ENCODE results near the gene JAKMIP2.
"Not testable (repeated sequence)": the region's sequence is repeated elsewhere in the genome, so short reads cannot be mapped to it uniquely, and the experiment has no call there.

Gene JAKMIP2

DNA sequence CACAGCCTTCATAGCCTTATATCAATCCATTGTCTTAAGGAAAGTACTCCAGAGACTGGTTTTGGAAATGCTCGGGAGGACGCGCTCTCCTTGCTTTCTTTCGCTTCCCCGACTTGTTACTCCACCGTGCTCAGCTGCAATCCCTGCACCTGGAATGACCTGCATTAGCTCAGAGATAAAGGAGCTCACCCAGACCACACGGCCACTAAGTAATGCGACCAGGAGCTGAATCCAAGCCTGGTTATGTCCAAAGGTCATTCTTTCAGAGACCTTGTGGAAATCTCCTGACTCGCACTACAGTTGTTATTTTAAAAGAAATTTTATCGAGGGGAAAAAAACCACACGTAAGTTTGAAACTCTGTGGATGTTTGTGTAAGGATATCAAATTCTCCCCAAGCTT lies 137.3 kb downstream of the JAKMIP2 start:
- no peak for DNase-seq

DNA sequence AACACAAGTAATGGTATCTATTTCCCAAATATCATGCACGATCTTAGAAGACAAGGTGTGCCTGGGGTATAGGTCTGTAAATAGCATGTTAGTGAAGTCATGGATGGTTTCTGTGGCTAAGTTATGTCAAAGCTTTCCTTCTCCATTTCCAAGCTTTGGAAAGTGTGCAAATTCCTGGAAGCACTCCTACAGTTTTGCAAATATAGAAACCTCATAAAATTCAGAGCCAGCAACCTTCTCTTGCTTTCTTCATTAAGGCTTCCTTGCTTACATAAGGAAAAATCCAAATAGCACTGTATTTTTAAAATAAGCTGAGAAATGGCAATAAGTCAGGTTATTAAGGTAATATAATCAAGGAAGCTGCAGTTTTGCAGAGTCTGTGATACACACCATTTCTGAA lies 138.1 kb downstream of the JAKMIP2 start:
- DNase-seq = no peak

DNA sequence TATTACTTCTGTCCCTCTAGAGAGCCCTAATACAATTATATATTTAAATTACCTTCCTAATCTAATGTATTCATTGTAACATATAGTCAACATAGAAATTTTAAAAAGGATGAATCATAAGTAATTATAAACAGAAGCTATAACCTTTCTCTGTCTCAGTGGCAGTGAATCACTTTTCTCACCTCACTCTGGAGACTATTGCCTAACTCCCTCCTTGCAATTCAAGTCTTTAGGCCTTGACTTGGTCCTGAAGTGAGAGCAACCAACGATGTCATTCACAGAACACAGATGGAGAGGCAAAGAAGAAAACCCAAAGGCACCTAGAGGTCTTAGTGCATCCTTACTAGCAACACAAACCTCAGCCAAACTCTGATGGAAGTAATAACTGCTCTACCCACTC lies 139.4 kb downstream of the JAKMIP2 start:
- no peak for DNase-seq

DNA sequence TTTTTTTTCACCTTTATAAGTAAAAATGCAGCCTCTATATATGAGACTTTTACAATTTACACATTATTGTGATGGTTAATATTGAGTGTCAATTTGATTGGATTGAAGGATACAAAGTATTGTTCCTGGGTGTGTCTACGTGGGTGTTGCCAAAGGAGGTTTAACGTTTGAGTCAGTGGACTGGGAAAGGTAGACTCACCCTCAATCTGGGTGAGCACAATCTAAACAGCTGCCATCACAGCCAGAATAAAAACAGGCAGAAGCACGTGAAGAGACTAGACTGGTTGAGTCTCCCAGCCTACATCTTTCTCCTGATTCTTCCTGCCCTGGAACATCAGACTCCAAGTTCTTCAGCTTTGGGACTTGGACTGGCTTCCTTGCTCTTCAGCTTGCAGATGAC lies 139.9 kb downstream of the JAKMIP2 start:
- no peak for DNase-seq

DNA sequence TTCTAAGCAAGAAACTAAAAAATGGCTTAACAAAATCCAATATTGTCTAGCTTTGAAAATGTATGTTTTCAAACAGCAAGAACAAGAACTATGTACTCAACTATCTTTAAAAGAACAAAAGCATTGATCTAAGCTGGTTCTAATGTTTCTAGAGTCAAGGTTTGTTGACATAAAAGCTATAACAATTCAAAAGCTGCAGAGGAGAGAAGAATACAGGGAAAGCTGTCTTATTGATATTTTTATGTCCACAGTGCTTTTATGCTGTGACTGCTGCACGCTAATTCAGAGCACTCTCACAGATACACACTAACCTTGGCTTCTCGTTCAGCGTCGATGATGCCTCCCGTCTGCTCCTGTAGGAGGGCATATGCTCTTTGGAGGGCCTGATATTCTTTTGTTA lies 143.2 kb downstream of the JAKMIP2 start:
- no peak for DNase-seq

DNA sequence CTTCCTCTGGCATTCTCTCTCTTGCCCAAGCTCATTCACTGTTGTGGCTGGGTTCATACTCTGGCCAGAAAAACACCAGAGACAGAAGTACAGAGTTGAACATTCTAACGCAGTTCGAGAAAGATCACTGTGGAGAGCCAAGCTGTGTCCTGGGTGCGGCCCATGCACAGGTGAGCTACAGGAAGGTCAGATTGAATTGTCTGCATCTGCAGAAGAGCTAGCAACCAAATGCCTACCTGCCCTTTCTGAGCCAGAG lies 145.9 kb downstream of the JAKMIP2 start:
- no peak for DNase-seq

DNA sequence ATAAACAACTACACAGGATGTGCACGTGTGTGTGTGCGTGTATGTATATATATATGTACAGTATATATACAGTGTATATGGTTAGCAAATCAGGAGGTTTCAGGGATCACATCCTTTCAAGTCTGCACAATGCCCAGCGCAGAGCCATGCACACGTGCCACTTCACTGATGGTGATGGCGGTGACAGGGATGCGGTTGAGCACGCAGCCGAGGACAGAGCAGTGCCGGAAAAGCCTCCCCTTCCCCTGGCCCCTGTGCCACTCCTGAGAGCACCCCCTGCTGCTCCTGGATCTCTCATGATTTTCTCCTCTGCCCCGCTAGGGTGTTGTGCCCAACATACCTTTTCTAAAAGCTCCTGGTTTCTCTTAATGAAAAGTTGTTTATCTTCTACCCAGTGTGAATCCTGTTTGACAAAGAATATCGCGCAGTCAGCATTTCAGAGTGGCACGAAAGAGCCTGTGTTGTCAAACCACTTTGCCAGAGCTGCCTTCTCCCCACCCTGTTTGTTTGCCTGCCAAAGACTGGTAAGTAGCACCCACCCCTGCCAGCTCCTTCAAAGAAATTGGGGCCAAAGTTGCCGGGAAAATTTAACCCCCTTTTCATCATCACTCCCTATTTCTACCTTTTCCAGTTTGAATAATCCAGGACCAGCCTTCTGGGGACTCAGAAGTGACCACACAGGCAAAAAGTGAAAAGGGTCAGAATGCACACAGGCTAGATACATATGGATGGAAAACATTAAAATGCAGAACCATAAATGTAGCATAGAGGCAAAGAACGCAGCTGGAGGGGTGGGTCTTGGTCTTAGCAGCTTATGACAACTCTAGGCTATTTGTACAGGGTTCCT lies 146.4 kb downstream of the JAKMIP2 start:
- no peak for DNase-seq

DNA sequence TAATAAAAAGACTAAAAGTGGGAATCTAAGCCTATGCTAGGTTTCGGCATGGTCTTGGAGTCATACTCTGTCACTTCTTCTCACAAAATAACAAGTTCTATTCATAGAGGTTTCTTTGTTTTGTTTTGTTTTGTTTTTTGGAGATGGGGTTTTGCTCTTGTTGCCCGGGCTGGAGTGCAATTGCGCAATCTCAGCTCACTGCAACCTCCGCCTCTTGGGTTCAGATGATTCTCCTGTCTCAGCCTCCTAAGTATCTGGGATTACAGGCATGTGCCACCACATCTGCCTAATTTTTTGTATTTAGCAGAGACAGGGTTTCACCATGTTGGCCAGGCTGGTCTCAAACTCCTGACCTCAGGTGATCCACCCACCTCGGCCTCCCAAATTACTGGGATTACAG lies 147.1 kb downstream of the JAKMIP2 start:
- not testable (repeated sequence) for DNase-seq

DNA sequence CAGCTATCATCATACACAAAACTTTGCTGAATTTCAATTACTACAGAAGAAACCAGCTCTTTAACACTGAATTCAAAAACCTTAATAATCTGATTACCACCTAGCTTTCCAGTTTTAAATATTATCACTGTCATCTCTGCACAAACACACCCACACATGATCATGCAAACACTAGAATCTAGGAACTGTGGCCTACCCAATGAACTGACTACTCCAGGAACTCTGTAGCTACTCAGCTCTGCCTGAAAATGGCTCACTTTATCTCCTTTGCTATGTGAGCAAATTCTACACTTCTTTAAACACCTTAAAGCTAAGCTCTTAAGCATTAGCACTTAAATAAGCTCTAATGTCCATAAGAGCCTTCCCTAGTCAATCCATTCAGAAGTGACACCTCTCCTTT lies 149.4 kb downstream of the JAKMIP2 start:
- DNase-seq = no peak

DNA sequence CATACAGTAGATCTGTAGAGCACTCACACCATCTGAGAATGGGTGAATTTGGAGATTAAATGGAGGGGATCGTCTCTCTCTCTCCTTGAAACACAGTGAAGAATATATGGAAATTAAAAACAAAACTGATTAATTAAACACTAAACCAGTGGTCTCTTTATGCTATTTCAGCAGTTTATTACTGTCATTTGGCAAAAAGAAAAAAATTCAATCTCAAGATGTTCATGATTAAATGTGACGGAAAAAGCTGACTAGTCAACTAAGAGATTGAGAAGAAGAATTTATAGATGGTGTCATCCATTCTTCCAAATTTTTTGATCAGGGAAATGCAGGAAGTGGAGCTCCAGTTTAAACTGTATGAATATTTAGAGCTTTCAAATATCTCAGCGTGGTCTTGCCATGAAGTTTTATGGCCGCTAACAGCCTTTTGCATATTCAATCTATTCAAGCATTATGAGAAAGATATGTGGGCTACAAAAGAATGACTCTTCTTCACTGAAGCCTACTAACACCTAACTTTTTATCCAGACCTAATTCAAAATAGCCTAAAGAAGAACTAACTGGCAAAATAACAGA lies 151.0 kb downstream of the JAKMIP2 start:
- no peak for DNase-seq

DNA sequence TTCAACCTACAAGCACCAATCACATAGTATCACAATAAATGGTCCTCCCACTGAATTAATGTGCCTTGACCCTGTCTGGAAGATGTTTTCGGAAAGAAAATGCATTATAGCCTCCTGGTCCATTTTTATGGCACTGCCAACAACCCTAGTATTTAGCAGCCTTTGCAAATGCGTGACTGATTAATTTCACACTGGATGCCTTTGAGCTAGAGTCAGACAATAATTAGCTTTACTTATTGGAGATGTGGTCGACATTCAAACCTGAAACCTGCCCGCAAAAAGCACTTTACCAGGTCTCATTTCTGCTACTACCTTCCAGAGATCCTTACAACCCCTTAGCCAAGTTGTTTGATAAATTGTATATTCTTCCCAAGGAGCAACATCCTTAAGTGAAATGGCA lies 153.3 kb downstream of the JAKMIP2 start:
- no peak for DNase-seq

DNA sequence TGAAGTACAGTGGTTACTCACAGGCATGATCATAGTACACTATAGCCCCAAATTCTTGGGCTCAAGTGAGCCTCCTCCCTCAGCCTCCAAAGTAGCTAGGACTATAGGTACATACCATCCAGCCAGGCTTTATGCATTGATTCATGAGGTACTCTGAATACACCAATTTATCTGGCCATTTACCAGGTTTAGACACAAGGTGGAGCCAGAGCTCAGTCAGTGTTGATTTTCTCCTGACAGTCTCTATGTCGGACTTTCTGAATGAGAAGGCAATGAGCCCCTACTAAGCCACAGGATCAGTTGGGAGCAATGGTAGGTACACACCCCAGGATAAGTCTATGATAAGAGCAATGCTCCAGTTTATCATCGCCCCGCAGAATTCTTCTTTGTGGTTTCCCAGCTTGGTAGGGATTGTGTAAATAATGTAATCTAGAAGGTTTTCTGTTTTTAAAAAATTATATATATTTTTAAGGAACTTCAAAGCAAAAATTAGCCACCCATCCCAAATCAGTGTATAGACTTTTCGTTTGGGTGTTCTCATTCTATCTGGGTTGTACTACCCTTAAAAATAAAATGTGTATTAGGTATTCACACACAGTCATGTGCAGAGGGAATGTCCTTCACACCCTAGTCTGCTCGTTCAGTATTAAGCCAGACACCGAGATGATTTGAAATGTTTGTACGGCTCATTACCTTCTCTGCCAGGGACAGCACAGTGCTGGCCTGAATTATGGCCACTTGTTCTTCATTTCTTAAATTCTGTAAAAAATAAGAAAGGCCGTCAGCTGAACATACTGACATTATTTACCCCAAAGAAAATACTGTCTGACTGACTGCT lies 154.3 kb downstream of the JAKMIP2 start:
- peak; percentile 67 for DNase-seq

DNA sequence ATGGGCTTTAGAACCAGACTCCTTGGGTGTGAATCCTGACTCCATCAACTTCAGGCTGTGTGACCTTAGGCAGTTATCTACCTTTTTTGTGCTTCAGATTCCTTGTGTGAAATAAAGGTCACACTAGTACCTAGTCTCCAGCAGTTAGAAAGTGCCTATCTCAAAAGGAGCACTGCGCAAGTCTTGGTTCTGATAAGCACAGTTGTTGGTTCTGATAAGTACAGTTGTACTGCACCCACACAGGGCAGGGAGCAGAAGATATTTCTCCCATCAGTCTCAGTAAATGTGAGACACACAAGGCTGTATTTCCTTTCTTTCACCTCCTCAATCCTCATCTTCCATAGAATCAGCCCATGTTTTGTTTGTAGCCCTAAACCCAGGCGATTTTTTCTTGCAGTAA lies 156.1 kb downstream of the JAKMIP2 start:
- DNase-seq = no peak

DNA sequence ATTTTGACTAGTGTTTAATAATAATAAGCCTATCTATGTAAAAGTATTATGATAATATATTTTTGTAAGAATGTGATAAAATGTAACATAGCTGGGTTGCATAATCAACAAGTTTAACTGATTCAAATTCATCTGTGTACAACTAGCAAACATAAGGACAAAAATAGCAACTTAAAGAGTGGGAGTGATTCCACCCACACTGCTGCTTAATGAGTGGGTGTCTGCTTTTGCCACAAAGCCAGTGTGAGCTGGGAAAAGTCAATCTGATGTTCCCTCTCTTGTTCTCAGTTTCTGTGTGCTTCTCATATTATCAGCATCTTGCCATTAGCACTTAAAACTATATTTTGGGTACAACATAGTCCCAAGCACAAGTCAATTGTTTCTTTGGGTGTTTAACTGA lies 161.5 kb downstream of the JAKMIP2 start:
- DNase-seq = no peak

DNA sequence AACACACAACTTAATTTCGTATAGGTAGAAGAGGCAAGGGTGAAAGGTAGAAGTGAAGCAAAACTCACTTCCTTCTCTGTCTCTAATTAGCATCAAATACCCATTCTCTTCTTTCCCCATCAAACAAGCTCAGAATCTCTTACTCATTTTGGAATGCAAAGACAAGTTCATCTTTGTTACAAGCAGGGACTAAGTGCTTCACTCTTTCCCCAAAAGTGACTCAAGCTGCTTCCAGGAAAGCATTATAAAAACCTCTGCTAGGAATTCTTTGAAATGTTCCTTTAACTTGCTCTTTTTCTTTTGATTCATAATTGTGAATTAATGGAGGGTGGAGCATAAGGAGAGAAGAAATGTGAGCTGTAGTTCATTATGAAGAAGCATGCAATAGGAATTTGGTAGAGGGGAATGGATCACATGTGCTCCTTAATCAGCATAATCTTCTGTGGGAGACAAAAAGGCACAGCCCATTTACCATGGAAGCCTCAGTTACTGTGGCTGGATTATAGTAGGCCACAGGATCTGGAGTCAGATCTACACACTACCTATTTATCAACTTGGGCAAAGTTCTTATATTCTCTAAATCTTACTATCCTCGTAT lies 163.1 kb downstream of the JAKMIP2 start:
- no peak for DNase-seq

DNA sequence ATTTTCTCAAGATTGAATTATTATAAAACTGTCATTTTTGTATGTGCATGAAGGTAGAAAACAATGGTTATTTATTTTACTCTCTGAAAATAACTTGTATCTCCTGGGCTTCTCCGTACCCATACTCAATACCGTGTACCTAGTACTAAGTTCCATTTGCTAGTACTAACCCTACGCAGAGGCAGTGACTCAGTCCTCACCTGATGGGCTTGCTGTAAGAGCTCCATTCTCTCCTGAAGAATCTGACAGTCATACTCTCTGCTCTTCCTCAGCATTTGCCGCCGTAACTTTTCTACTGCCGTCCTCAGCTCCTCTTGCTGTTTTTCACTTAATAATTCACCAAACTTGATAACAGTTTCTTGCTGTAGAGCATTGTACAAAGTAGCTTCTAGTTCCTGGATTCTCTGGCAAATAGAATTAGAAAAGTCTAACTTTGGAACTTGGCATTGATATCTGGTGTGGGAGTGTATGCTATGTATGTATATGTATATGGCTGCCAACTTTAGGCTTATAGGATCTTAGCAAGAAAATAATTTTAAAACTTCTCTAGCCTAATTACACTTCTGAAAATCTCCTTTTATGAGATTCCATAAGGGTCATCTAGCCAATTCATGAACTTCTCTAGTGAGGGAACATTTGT lies 164.7 kb downstream of the JAKMIP2 start:
- DNase-seq = no peak

DNA sequence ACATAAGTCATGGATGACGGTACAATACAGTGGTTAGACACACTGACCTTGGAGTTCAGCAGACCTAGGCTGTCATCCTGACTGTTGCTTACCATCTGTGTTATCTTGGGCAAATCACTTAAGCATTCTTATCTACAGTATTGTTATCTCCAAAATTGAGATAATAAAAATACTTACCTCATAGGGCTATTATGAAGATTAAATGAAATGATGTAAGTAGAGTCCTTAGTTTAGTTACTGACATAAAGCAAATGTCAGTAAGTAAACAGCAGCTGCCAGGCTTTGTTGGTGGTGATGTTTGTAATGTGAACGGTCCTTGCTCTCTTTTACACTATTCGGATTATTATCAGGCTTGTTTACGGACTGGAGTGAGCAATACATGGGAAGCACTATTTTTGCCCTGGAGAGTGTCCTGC lies 165.3 kb downstream of the JAKMIP2 start:
- DNase-seq = no peak

DNA sequence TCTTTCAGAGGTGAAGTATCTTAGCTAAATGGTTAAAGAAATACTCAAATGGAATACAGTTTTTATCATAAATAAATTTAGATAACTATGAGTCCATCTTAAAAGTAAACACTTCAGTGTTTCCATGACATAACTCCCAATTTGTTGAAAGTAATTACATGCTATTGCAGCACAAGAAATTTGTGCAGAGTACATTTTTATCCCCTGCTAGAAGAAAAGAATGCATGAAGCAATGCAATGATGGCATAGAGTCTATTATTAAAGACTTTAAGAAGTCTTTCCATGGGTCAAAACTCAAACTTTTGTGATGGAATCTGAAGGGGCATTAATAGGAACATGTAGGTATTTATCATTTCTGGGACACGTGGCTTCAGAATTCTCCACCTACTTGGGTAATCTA lies 166.1 kb downstream of the JAKMIP2 start:
- DNase-seq = no peak

DNA sequence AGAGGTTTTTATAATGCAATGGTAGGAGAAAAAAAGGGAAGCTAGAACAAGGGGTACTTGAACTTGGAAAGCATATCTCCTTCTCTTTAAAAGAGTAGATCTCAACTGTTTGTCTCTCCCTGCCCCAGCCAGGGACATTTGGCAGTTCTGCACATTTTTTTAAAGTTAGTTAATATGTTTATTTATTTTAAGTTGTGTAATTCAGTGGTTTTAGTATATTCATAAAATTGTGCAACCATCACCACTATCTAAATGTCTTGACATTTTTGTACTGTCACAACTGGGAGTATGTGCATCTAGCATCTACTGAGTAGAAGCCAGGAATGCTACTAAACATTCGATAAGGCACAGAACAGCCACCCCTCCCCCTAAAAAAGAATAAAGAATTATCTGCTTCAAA lies 169.2 kb downstream of the JAKMIP2 start:
- peak; percentile 56 for DNase-seq

DNA sequence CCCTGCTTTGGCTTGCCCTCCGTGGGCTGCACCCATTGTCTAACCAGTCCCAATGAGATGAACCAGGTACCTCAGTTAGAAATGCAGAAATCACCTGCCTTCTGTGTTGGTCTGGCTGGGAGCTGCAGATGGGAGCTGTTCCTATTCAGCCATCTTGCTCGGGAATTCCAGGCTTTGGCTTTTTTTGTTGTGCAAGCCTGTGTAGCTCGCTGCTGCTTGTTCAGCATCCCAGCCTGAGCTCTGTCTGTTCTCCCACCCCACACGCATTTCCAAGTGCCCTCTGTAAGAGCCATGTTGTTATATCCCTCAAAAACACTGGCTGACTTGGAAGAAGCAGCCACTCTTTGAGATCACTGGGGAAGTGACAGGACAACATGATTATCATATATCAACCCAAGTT lies 171.0 kb downstream of the JAKMIP2 start:
- no peak for DNase-seq

DNA sequence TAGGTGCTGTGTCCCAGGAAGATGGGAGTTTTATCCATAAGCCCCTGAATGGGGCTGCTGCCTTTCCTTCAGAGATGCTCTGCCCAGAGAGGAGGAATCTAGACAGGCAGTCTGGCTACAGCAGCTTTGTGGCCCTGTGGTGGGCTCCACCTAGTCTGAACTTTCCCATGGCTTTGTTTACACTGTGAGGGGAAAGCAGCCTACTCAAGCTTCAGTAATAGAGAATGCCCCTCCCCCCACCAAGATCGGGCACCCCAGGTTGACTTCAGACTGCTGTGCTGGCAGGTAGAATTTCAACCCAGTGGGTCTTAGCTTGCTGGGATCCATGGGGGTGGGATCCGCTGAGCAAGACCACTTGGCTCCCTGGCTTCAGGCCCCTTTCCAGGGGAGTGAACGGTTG lies 171.7 kb downstream of the JAKMIP2 start:
- DNase-seq = no peak

DNA sequence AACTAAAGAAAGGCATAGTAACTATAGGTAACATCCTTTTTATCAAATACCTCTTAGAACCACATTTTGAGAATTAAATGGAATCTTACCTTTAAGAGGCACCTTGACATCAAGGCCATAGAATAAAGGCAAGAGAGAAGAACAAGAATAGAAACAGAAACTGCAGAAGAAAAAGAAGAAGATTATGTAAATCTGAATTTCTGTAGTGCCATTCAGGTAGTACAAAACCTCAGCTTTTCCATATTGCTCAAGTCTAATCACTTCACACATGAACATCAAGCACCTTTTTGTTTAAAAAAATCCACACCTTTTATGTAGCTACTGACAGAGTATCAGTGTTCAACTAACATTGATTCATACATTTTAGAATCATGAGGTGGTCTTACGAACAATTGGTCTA lies 180.9 kb downstream of the JAKMIP2 start:
- no peak for DNase-seq

DNA sequence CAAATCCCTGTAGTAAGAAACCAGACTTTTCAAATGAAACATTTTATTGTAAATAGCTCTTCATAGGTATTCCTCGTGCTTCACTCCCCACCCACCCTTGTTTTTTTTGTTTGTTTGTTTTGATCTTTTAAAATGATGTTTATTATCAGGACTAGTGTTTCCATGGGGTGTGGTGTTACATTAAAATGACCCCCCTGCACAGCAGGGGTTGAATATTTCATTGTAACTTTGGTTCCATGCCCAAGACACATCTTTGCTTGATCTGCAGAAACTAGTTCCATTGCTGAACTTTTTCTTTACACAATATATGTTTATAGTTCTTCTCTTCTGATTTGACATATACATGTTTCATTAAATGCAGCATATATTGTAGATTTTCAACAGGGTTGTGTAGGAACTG lies 191.4 kb downstream of the JAKMIP2 start:
- no peak for DNase-seq
